ENCODE measurements around the gene KIAA1328.

DNA sequence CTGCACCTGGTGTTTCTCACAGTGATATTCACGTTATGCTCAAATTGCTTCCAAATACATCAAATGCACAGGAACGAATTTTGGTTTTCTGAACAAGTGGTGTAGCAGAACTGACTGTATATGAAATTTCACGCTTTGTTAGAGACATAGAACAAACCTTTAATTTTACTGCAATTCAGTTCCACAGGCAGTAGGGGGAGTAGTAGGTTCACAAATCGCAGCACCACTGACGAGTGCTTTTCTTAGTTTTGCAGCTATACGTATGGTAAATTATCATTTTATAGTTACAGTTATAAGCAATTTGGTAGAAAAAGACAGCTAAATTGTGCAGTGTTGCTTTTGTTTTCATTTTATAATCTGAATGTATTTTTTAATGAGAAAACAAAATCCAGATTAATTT, 113.3 kb downstream of the KIAA1328 start:
- TF ChIP-seq POLR2A (IDR thresholded peaks at IDR 0.05), result no peak
- TF ChIP-seq, protein P1, sequence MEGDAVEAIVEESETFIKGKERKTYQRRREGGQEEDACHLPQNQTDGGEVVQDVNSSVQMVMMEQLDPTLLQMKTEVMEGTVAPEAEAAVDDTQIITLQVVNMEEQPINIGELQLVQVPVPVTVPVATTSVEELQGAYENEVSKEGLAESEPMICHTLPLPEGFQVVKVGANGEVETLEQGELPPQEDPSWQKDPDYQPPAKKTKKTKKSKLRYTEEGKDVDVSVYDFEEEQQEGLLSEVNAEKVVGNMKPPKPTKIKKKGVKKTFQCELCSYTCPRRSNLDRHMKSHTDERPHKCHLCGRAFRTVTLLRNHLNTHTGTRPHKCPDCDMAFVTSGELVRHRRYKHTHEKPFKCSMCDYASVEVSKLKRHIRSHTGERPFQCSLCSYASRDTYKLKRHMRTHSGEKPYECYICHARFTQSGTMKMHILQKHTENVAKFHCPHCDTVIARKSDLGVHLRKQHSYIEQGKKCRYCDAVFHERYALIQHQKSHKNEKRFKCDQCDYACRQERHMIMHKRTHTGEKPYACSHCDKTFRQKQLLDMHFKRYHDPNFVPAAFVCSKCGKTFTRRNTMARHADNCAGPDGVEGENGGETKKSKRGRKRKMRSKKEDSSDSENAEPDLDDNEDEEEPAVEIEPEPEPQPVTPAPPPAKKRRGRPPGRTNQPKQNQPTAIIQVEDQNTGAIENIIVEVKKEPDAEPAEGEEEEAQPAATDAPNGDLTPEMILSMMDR (IDR thresholded peaks at IDR 0.05), result peak in 2 of 6 experiments; percentile 7 to 16
